Suprapubic skin (tissue), 4 donors: ENCODE measurements around the gene KCMF1.

Source experiments
- EP300 ChIP-seq: sonication (generic); formaldehyde crosslinking; IDR thresholded peaks from one replicate; pipeline ENCODE4 v1.6.1; 2017; ENCODE audit warnings: antibody characterized with exemption
- POLR2A ChIP-seq, 2 donors: fragments of 450-650 bp; IDR thresholded peaks; one replicate each; pipeline ENCODE4 v1.6.1; 2017; ENCODE audit warnings: antibody characterized with exemption in 2 of 2, mild to moderate bottlenecking in 2 of 2, moderate library complexity in 2 of 2
- POLR2AphosphoS5 ChIP-seq, 3 donors: sonication (generic); formaldehyde crosslinking; IDR thresholded peaks; one replicate each; pipeline ENCODE4 v1.6.1; 2017; ENCODE audit warnings: antibody characterized with exemption in 3 of 3
- TF ChIP-seq, protein P1 (sequence below), 2 donors: fragments of 200-600 bp in 1 of 2; fragments of 450-650 bp in 1 of 2; sonication (generic) in 1 of 2; IDR thresholded peaks; one replicate each; pipeline ENCODE4 v1.5.1; 2016 to 2019; ENCODE audit warnings: antibody characterized with exemption in 2 of 2, mild to moderate bottlenecking in 1 of 2, moderate library complexity in 1 of 2

DNA sequence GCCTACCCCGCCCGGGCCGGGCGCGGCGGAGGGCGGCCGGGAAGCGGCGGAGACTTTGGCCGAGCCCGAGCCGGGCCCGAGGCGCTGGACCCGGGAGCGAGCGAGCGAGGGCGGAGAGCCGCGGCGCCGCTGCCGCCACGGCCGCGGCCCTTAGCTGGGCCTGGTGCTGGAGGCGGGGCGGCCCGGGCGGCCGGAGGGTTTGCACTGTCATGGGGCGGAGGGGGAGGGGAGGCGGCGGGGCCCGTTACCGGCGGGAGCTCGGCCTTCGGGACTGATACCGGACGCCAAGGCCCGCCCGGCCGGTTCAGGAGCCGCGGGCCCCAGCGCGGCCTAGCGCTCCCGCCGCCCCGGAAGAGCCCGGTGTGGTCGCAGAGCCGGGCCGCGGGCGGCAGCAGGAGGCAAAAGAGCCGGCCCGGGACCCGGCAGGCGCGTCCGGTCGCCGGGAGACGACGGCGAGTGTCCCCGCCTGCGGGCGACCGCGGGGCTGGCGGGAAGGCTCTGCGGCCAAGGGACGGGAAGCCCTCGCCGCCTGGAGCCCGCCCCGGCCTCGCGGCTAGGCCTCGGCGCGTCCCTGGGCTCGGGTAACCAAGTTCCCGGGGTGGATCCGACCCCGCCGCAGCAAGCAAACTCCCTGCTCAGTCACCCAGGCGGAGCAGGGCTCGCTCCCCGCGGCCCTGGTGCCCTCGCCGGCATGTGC is 697 bp downstream of the KCMF1 start:
- peak in 1 of 2 donors; percentile 37 for TF ChIP-seq POLR2A (IDR thresholded peaks at IDR 0.05)
- TF ChIP-seq, protein P1, sequence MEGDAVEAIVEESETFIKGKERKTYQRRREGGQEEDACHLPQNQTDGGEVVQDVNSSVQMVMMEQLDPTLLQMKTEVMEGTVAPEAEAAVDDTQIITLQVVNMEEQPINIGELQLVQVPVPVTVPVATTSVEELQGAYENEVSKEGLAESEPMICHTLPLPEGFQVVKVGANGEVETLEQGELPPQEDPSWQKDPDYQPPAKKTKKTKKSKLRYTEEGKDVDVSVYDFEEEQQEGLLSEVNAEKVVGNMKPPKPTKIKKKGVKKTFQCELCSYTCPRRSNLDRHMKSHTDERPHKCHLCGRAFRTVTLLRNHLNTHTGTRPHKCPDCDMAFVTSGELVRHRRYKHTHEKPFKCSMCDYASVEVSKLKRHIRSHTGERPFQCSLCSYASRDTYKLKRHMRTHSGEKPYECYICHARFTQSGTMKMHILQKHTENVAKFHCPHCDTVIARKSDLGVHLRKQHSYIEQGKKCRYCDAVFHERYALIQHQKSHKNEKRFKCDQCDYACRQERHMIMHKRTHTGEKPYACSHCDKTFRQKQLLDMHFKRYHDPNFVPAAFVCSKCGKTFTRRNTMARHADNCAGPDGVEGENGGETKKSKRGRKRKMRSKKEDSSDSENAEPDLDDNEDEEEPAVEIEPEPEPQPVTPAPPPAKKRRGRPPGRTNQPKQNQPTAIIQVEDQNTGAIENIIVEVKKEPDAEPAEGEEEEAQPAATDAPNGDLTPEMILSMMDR (IDR thresholded peaks at IDR 0.05) = no peak
- peak in 1 of 3 donors; percentile 50 for TF ChIP-seq POLR2AphosphoS5 (IDR thresholded peaks at IDR 0.05)
- TF ChIP-seq EP300 = no peak
